CD4-positive, CD25-positive, alpha-beta regulatory T cell (primary cell): ENCODE results near the gene SPTBN2. TPM values are rescaled to one million over a fixed set of nuclear protein-coding genes. Genes with fewer than 3 reads are reported as not detected.

ENCODE experiments used
- ATAC-seq, 2 donors: fragments of 150-1000 bp; cut with Tn5 transposase; one replicate each; pipeline ENCODE4 v1.10.0; 2021; ENCODE audit warnings: low read depth in 2 of 2, moderate number of reproducible peaks in 2 of 2, moderate library complexity in 1 of 2
- DNase-seq, 3 donors: peaks; one replicate each; pipeline versions ENCODE4 v3.0.0 to v3.0.0-alpha.2; 2012 to 2022; ENCODE audit warnings: mixed read lengths in 1 of 3
- H3K27ac ChIP-seq: one replicate; pipeline ENCODE4 v1.7.0; 2013; ENCODE audit warnings: mild to moderate bottlenecking, low read length; ENCODE audit not compliant: insufficient read depth, poor library complexity, severe bottlenecking
- H3K27me3 ChIP-seq: one replicate; pipeline ENCODE4 v1.7.0; 2013; ENCODE audit warnings: low read length; ENCODE audit not compliant: control insufficient read depth, insufficient read depth
- H3K36me3 ChIP-seq: one replicate; pipeline ENCODE4 v1.7.0; 2013; ENCODE audit warnings: mild to moderate bottlenecking, low read length, moderate library complexity; ENCODE audit not compliant: control insufficient read depth, insufficient read depth
- H3K4me1 ChIP-seq: 2 replicates; pipeline ENCODE4 v1.7.0; 2013; ENCODE audit warnings: mild to moderate bottlenecking, low read length; ENCODE audit not compliant: insufficient read depth, control insufficient read depth, poor library complexity, severe bottlenecking
- H3K4me3 ChIP-seq: one replicate; pipeline ENCODE4 v1.7.0; 2013; ENCODE audit warnings: low read depth, mild to moderate bottlenecking, low read length, moderate library complexity
- H3K9me3 ChIP-seq, 2 experiments: 1 replicate in 1 of 2; 2 replicates in 1 of 2; pipeline ENCODE4 v1.7.0; 2013; ENCODE audit warnings: low read length in 2 of 2, mild to moderate bottlenecking in 1 of 2, moderate library complexity in 1 of 2; ENCODE audit not compliant: control insufficient read depth in 2 of 2
- H3K27ac Mint-ChIP-seq, 3 donors: one replicate each; pipeline ENCODE4 v1.8.0; 2020 to 2022; ENCODE audit warnings: mild to moderate bottlenecking in 3 of 3, mixed read lengths in 3 of 3, moderate library complexity in 2 of 3
- H3K27me3 Mint-ChIP-seq: one replicate; pipeline ENCODE4 v1.8.0; 2022; ENCODE audit warnings: mild to moderate bottlenecking, mixed read lengths
- H3K36me3 Mint-ChIP-seq: one replicate; pipeline ENCODE4 v1.8.0; 2020; ENCODE audit warnings: mixed read lengths
- H3K4me1 Mint-ChIP-seq, 4 donors: one replicate each; pipeline ENCODE4 v1.8.0; 2020 to 2022; ENCODE audit warnings: mixed read lengths in 4 of 4, mild to moderate bottlenecking in 1 of 4
- H3K4me3 Mint-ChIP-seq, 4 donors: one replicate each; pipeline ENCODE4 v1.8.0; 2020 to 2022; ENCODE audit warnings: mild to moderate bottlenecking in 4 of 4, mixed read lengths in 4 of 4, moderate library complexity in 3 of 4
- H3K9me3 Mint-ChIP-seq, 7 donors: one replicate each; pipeline ENCODE4 v1.8.0; 2020 to 2022; ENCODE audit warnings: mixed read lengths in 7 of 7, mild to moderate bottlenecking in 3 of 7, moderate library complexity in 2 of 7
- polyA plus RNA-seq, 4 donors: library from polyadenylated mRNA; unstranded; fragments of 300-500 nt; fragmentation: Illumina TruSeq; gene quantifications; one replicate each; pipeline ENCODE4 v1.2.3, GENCODE V29; 2021
- total RNA-seq: library from RNA; stranded (reverse); gene quantifications from one replicate; pipeline ENCODE4 v1.2.3, GENCODE V29; 2022

The SPTBN2 gene
- total and polyA plus RNA-seq, 5 donors from 2014 or later: 0.52 TPM; not detected in 4

DNA sequence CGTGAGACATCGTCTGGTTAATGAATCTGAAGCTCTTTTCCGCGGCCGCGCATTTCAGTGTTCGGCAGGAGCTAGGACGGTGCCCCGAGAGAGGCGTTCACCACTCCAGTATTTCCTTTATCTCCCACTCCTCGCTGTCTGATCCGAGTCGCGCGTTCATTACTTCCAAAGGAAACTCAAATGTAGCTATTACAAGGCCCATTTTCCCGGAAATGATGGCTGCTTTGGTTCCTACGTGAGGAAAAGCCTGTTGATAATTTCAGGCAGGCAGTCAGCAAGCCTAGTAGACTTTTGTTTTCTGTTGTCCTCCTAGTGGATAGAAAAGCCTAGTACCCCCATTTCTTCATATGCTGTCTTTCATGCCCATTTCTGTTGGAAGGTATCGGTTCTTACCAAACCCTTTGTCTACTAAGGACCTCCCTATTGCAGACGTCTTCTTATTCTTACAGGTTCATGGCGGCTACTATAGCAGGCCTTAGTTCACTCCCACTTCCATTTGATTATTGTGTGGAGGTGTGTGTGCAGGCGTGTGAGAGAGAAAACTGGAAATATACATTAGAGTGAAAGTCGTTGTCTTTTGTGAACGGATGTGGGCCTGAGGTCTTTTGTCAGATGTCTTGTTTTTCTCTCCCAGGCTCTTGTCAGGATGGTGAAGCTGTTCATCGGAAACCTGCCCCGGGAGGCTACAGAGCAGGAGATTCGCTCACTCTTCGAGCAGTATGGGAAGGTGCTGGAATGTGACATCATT is 89.8 kb downstream of the SPTBN2 start:
- no peaks in the 10 kb centered on the region for H3K27me3 Mint-ChIP-seq
- H3K4me1 Mint-ChIP-seq: peaks cover 23 to 76% (median 66%) of the 10 kb centered on the region in 4 donors
- ATAC-seq: no peak
- Histone ChIP-seq H3K27ac (peak overlapping the region; percentile 94), H3K4me3 (peak overlapping the region; percentile 92), H3K9me3 (no peaks in the 10 kb centered on the region), H3K36me3 (peaks cover 45% of the 10 kb centered on the region), H3K4me1 (peaks cover 54% of the 10 kb centered on the region), H3K27me3 (no peaks in the 10 kb centered on the region)
- peak overlapping the region; percentile 94 to 100 (median 98) for H3K4me3 Mint-ChIP-seq
- peak overlapping the region; percentile 95 to 99 (median 97) for H3K27ac Mint-ChIP-seq
- peak; percentile 23 to 62 (median 56) for DNase-seq
- H3K36me3 Mint-ChIP-seq: peaks cover 45% of the 10 kb centered on the region
- H3K9me3 Mint-ChIP-seq: no peaks in the 10 kb centered on the region

DNA sequence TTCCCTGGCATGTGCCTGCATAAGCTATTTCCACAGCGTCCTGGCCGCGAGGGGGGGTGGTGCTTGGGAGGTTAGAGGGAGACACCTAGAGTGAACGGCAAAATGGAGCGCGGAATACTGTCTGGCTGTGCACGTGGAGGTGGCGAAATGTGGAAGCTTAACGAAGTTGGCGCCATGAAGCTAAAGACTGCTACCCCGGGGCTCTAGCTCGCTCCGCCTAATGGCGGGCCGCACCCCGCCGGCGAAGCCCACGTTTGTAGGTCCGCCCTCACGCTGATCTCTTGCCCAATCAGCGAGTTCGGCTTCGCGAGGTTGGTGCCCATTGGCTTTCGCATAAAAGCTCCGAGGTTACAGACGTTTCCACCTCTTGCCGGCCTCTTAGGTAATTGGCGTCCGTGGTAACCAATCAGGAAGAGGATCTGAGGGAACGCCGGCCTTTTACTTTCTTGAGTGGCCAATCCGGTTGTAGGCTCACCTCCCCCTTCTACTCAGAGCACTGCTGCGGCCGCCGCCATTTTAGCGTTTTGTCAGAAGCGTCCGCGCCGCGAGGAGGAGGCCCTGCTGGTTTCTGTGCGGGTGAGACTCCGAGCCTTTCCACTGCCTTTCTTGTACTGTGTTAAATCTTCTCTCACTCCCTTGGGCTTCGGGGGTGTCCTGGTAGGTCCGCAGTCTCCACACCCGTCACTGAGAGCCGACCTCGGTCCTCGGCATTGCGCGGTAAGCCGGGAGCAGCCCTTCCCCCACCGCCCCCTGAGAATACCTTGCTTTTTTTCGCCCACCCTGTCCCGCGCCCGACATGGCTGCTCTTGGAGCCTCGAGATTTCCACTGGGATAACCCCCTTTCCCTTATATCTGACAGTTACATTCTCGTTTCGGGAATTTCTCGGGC is 90.6 kb downstream of the SPTBN2 start, which contains the start of gene RBM4:
Gene RBM4, plus strand, starts transcription at position 527 of the 889 bp plus-strand sequence. CDS start 1,009 bp downstream, outside the sequence.
- peak within 1 kb of the TSS; percentile 94 to 100 (median 98) for H3K4me3 Mint-ChIP-seq
- Histone ChIP-seq H3K36me3 (peaks cover 40% of the 10 kb centered on the region), H3K27ac (peak within 1 kb of the TSS; percentile 94), H3K9me3 (no peaks in the 10 kb centered on the region), H3K4me3 (peak within 1 kb of the TSS; percentile 92), H3K4me1 (peaks cover 46% of the 10 kb centered on the region), H3K27me3 (no peaks in the 10 kb centered on the region)
- peak; percentile 95 to 100 (median 98) for DNase-seq
- H3K4me1 Mint-ChIP-seq: peaks cover 26 to 70% (median 62%) of the 10 kb centered on the region in 4 donors
- peak; percentile 91 to 93 for ATAC-seq
- H3K27me3 Mint-ChIP-seq: no peaks in the 10 kb centered on the region
- no peaks in the 10 kb centered on the region for H3K9me3 Mint-ChIP-seq
- peak within 1 kb of the TSS; percentile 95 to 99 (median 97) for H3K27ac Mint-ChIP-seq
- peaks cover 42% of the 10 kb centered on the region for H3K36me3 Mint-ChIP-seq

DNA sequence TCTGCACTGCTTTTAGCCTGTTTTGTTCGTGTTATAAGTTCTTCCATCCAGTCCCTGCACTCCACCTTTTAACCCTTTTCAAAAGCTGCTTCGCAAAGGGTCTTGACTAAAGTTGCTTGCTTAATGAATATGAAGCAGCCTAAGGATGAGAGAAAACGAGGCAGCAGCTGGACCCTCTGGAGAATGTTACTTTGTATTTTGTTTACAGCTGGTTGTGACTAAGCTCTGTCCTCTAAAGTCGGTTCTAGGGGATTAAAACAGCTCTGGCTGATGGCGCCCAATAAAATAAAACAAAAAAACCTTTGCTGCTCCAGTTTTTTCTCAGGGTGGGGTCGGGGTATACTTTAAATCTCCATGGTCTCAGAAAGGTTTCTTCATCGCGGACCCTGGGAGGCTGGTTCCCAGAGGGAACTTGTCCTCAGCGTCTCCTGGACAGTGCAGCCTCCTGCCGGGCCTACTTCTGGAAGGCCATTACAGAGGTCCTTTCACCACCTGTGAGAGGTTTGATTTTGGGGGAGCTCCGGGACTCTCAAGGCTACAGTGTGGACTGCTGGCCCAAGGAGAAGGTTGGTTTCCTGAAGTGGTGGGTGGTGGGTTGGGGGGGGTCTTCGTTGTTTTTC is 91.3 kb downstream of the SPTBN2 start:
- no peaks in the 10 kb centered on the region for H3K9me3 ChIP-seq
- H3K36me3 ChIP-seq: peaks cover 34% of the 10 kb centered on the region
- peak overlapping the region; percentile 94 for H3K27ac ChIP-seq
- H3K4me3 Mint-ChIP-seq: peak overlapping the region; percentile 94 to 100 (median 98)
- ATAC-seq (no peak), DNase-seq (no peak)
- H3K9me3 Mint-ChIP-seq: no peaks in the 10 kb centered on the region
- no peaks in the 10 kb centered on the region for H3K27me3 Mint-ChIP-seq
- peaks cover 39% of the 10 kb centered on the region for H3K4me1 ChIP-seq
- H3K27ac Mint-ChIP-seq: peak overlapping the region; percentile 95 to 99 (median 97)
- no peaks in the 10 kb centered on the region for H3K27me3 ChIP-seq
- H3K4me3 ChIP-seq: peak overlapping the region; percentile 92
- peaks cover 34% of the 10 kb centered on the region for H3K36me3 Mint-ChIP-seq
- H3K4me1 Mint-ChIP-seq: peaks cover 18 to 67% (median 56%) of the 10 kb centered on the region in 4 donors

DNA sequence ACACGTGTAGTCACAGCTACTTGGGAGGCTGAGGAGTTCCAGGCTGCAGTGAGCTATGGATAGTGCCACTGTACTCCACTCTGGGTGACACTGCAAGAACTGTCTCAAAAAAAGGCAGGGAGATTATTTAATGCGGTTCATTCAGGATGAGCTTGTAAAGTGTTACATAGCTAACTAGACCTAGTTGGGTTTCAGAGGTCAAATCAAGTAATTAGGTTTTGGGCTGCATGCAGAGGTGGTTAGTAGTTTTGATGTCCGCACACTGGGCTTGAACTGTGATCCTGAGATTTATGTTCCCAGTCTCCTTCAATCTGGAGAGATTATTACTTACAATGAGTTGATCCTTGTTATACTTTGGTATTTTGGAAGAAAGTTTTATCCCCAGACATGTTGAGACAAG is 92.6 kb downstream of the SPTBN2 start:
- peak overlapping the region in 2 of 3 donors; percentile 68 to 99 for H3K27ac Mint-ChIP-seq
- Histone ChIP-seq H3K27me3 (no peaks in the 10 kb centered on the region), H3K27ac (no peak overlapping the region), H3K36me3 (peaks cover 30% of the 10 kb centered on the region), H3K4me1 (peaks cover 26% of the 10 kb centered on the region), H3K9me3 (no peaks in the 10 kb centered on the region), H3K4me3 (no peak overlapping the region)
- H3K4me3 Mint-ChIP-seq: peak overlapping the region in 2 of 4 donors; percentile 17 to 57
- DNase-seq (no peak), ATAC-seq (no peak)
- peaks cover 12 to 62% (median 52%) of the 10 kb centered on the region in 4 donors for H3K4me1 Mint-ChIP-seq
- H3K9me3 Mint-ChIP-seq: no peaks in the 10 kb centered on the region
- no peaks in the 10 kb centered on the region for H3K27me3 Mint-ChIP-seq
- peaks cover 25% of the 10 kb centered on the region for H3K36me3 Mint-ChIP-seq

Other genes with a start within 250 kb of the SPTBN2 start
- 29.5 TPM for gene DPP3, start 248.8 kb downstream of the SPTBN2 start, total RNA-seq
- 10 to 100 TPM; 27.1 to 38.7 (median 32.8) TPM for gene DPP3, start 248.8 kb downstream of the SPTBN2 start, polyA plus RNA-seq
- 16.4 TPM for gene BBS1, start 218.6 kb downstream of the SPTBN2 start, total RNA-seq
- 1 to 10 TPM; 5.6 to 9.4 (median 7.0) TPM for gene BBS1, start 218.6 kb downstream of the SPTBN2 start, polyA plus RNA-seq
- 15.5 TPM for gene ZDHHC24, start 183.2 kb downstream of the SPTBN2 start, total RNA-seq
- gene ZDHHC24, start 183.2 kb downstream of the SPTBN2 start, polyA plus RNA-seq: 10 to 100 TPM; 14.1 to 20.6 (median 15.0) TPM
- not detected for gene ACTN3, start 182.3 kb downstream of the SPTBN2 start, total RNA-seq
- not detected for gene ACTN3, start 182.3 kb downstream of the SPTBN2 start, polyA plus RNA-seq
- gene CTSF, start 160.6 kb downstream of the SPTBN2 start, total RNA-seq: 6.9 TPM
- 10 to 100 TPM; 17.3 to 28.6 (median 17.9) TPM for gene CTSF, start 160.6 kb downstream of the SPTBN2 start, polyA plus RNA-seq
- 0.35 TPM for gene CCDC87, start 136.2 kb downstream of the SPTBN2 start, total RNA-seq
- gene CCDC87, start 136.2 kb downstream of the SPTBN2 start, polyA plus RNA-seq: not detected
- gene CCS, start 136.0 kb downstream of the SPTBN2 start, total RNA-seq: 31.4 TPM
- 10 to 100 TPM; 31.0 to 37.8 (median 35.6) TPM for gene CCS, start 136.0 kb downstream of the SPTBN2 start, polyA plus RNA-seq
- 233 TPM for gene RBM14, start 112.6 kb downstream of the SPTBN2 start, total RNA-seq
- gene RBM14, start 112.6 kb downstream of the SPTBN2 start, polyA plus RNA-seq: 10 to 100 TPM; 56.7 to 76.9 (median 69.2) TPM
- 201 TPM for gene RBM4, start 90.5 kb downstream of the SPTBN2 start, total RNA-seq
- gene RBM4, start 90.5 kb downstream of the SPTBN2 start, polyA plus RNA-seq: 100 to 1,000 TPM; 286 to 306 (median 295) TPM
- gene RBM4B, start 51.3 kb downstream of the SPTBN2 start, total RNA-seq: 10.0 TPM
- gene RBM4B, start 51.3 kb downstream of the SPTBN2 start, polyA plus RNA-seq: 10 to 100 TPM; 12.6 to 17.6 (median 15.3) TPM
- gene RCE1, start 114.2 kb upstream of the SPTBN2 start, total RNA-seq: 45.6 TPM
- 10 to 100 TPM; 20.6 to 26.0 (median 21.6) TPM for gene RCE1, start 114.2 kb upstream of the SPTBN2 start, polyA plus RNA-seq
- gene LRFN4, start 127.8 kb upstream of the SPTBN2 start, total RNA-seq: 8.0 TPM
- 1 to 10 TPM in 3 of 4 donors, under 1 TPM in 1; 0.87 to 1.8 (median 1.3) TPM for gene LRFN4, start 127.8 kb upstream of the SPTBN2 start, polyA plus RNA-seq
- 7.4 TPM for gene PC, start 229.2 kb upstream of the SPTBN2 start, total RNA-seq
- 1 to 10 TPM; 2.0 to 4.9 (median 3.9) TPM for gene PC, start 229.2 kb upstream of the SPTBN2 start, polyA plus RNA-seq
- not detected for gene C11orf86, start 246.1 kb upstream of the SPTBN2 start, total RNA-seq
- not detected for gene C11orf86, start 246.1 kb upstream of the SPTBN2 start, polyA plus RNA-seq